HUDEP-2 (cell line): ENCODE measurements around the gene CPVL.

Experiments used
- DNase-seq, 76 experiments: peaks; one replicate each; lab custom pipeline; 2025; ENCODE audit not compliant: unreplicated experiment in 76 of 76; lab: John Stamatoyannopoulos, UW

The CPVL gene

GRCh38 chr7:29146057-29146706, at the start of gene CPVL:
Gene CPVL, minus strand, starts transcription at chr7:29146537. Its CDS starts 25,476 bp downstream, at chr7:29121061.
- DNase-seq: peak in 8 of 76 experiments; percentile 5 to 48 (median 18)

DNA sequence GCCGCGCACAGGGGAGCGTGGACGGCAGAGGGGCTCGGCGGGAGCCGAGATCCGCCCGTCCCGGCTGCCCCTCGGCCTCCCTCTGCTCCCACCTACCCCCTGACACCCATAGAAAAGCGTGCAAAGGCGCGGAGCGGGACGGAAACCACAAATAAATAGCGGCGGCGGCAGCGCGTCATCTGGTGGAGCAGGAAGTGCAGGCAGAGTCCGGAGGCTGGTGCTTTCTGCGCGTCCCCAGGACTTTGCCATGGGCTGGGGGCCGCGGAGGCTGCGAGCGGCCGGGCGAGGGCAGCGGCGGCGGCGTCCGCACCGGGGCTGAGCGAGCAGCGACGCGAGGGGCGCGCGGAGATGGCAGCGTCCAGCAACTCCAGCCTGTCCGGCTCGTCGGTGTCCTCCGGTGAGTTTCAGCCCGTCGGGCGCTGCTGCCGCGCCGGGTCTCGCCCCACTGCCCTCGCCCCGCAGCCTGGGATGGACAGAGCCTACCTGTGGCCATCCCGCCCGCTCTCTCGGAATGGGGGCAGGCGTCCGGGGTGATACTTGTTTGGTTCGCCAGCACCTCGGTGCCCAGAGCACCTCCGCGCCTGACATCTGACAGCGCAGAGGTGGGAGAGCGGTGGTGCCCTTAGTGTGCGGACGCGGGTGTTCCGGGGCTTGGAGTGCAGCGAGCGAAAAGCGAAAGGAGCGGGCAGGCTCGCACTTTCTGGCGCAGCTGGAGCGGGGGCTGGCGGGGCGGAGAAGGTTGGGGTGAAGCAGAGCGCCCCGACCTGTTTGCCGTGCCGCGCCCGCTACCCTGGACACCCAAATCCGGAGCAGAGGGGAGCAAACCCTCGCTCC, 48.5 kb upstream of the CPVL start, which contains the start of gene CHN2:
TSS of gene CHN2 (plus strand) at position 182 of the 834 bp plus-strand sequence.
- DNase-seq: peak in 1 of 76 experiments; percentile 4

DNA sequence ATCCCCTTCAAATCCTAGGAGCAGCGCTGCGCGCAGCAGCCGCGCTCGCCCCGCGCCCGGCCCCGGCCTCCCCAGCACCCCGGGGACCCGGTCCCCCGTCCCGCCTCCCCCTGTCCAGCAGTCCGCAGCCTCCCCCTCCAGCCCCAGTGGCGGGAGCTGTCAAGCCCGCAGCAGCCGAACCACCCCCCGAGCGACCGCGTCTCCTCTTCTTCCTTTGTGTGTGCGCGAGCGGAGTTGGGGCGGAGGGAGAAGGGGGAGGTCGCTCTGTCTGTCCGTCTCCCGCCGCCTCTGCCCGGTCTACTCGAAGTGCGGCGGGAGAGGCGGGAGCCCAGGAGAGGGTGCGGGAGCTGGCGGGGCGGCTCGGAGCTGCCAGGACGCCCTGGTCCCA, 47.9 kb upstream of the CPVL start:
- no peak for DNase-seq

DNA sequence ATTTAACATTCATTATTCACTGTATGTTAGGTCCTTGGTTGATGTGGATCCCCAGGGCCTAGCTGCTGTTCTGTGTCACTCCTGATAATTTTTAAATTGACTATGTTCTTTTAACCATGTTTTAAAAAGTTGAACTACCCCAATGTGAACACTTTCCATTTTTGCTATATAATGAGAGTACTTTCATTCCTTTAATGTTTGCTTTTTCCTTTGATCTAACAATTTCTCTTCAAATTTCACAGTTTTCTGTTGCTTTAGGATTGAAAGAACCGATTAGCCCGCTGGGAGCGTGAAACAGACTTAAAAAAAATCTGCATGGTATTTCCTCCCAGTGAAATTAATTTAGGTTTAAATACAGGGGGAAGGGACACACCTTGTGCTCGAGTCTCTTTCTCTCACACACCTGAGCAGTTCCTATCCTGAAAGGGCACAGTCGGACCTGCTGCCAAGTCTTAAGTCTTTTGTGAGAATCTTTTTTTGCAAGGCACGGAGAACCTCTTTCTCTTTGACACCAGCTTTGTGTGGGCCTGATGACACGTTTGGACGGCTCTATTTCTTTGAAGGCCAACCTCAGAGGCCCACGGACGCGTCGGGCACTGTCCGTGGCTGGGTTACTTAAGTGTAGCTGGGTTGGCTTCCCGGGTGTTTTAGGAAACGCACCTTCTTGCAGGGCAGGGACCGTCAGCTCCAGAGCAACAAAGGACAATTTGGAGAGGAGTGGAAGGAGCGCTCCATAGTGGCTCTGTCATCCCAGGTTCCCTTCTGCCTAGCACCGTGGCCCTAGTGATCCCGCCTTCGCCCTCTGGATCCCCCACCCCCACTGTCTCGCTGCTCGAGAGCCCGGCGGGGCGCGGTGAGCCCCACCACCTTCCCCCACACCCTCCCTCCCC, 47.2 kb upstream of the CPVL start:
- no peak for DNase-seq

- DNase-seq: no peak
Measured at GRCh38 chr7:29192811-29193210, 46.5 kb upstream of the CPVL start.

GRCh38 chr7:29192323-29192722, 46.0 kb upstream of the CPVL start:
- DNase-seq: no peak

DNA sequence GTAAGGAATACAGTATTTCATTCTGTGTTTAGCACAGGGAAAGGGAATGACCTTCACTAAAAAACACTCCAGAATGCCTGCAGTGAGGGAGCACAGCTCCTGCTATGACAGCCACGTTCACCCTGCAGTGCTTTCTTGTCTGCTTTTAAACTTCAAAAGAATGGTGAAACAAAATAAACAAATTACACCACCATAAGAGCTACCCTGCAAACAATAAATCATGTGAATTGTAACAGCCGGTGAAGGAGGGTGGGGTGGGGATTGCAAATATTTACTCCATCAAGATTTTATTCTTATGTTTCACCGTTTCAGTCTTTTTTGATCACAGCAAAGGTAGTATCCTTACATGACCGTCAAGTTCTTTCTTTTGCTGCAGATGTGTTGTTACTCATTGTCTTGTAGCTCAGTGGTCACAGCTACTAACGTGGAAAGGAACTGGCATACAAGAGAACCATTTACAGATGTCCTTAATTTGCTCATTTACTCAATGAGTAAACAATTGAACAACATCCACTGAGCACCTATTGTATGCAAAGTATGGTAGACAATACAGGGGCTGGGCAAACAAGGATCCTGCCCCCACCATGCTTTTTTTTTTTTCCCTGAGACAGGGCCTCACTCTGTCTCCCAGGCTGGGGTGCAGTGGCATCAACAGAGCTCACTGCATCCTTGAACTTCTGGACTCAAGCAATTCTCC, 44.2 kb upstream of the CPVL start:
- DNase-seq: no peak

DNA sequence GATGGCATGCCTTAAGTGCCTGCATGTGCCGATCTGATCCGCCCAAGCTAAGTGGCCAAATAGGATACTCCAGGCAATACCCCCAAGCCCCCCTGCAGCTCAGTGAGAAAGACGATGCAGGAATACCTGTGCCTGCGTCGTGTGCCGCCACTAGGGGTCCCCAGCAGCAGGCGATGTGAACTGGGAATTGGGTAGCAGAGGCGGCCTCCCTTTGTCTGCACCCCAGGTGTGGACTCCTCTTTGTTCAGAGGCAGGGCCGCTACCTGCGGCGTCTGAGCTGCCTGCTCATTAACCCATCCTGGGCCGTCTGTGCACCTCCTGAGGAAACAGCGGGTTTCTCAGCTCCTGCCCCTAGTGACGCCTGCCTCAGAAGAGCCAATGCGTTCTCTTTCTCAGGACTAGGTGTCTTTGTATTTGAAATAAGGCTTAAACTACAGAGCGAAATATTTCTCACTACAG, 43.4 kb upstream of the CPVL start:
- DNase-seq: peak in 21 of 76 experiments; percentile 1 to 30 (median 12)

DNA sequence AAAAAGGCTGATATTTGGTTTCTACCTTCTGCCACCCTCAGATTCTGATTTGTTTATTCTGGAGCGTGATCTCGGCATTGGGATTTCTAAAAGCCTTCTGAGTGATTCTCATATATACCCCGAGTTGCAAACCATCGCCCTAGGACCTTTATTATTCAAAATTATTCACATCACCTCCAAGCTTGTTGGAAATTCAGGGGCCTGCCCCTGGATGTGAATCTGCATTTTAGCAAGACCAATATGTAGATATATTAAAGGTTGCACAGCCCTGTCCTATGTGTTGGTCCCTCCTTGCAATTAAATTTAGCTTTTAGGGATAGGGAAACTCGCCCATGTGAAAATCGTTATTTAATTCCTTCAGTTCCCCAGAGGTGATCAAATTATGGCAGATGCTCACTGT, 39.3 kb upstream of the CPVL start:
- no peak for DNase-seq

- no peak for DNase-seq
Measured at GRCh38 chr7:29184599-29184998, 38.3 kb upstream of the CPVL start.

- no peak for DNase-seq
Measured at GRCh38 chr7:29179115-29179514, 32.8 kb upstream of the CPVL start.

GRCh38 chr7:29177963-29178600, 31.7 kb upstream of the CPVL start:
- DNase-seq: no peak

DNA sequence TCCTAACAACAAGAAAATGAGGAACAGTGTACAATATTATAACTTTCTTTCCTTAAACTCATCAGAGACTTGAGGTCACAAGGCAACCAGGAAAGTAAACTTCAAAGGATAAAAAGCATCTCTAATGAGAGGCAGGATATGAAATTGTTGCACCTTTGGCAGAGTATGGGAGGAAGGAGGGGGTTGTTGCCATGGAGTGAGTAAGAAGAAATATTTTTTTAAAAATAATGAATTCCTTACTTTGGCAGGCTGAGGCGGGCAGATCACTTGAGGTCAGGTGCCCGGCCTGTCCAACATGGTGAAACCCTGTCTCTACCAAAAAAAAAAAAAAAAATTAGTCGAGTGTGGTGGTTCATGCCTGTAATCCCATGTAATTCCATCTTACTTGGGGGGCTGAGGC, 27.1 kb upstream of the CPVL start:
- no peak for DNase-seq

- DNase-seq: no peak
Measured at GRCh38 chr7:29170781-29171180, 24.4 kb upstream of the CPVL start.

DNA sequence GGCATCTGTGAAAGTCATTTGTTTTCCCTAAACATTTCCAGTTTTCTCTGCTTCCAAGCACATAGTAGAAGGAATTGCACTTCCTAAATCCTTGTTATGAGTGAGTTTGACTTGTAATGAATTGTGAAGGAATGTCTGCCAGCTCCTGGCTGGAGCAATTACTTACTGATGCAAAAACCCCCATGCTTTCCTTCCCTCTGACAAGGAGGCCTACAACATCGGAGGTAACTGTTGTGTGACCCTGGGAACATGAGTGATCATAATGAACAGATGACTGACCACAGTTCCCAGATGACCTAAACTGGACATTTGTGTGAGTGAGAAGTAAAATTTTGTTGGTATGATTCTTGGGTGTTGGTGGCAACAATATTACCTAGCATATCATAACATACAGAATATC, 21.4 kb upstream of the CPVL start:
- DNase-seq: no peak

DNA sequence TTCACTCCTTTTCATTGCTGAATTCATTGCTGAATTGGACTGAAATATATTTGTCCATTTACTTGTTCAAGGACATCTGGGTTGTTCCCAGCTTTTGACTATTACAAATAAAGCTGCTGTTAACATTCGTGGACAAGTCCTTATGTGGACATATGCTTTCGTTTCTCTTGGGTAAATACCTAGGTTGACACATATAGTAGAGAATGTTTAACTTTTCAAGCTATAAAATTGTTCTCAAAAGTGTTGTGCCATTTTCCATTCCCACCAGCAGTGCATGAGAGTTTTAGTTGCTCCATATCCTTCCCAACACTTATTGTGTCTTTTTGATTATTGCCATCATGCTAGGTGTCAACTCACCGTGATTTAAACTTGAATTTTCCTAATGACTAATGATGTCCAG, 17.5 kb upstream of the CPVL start:
- no peak for DNase-seq

GRCh38 chr7:29162577-29162976, 16.2 kb upstream of the CPVL start:
- DNase-seq: no peak

- DNase-seq: no peak
Measured at GRCh38 chr7:29161231-29161630, 14.9 kb upstream of the CPVL start.

DNA sequence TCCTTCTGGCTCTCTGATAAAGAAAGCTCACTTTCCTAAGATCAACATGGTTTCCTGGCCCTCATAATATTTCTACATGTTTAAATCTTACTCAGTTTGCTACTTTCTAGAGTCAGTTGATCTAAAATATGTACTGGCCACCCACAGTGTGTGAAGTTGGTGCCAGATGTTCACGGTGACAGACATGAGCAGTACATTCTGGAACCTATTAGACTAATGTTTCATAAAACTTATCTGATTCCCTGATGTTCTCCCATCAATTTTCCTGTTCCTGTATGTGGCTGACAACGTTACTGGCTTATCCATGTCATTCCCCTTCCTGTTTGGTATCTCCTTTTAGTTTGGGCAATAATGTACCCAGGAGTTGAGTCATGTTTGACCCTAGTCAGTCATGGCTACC, 13.7 kb upstream of the CPVL start:
- no peak for DNase-seq
